Stimulated activated CD8-positive, alpha-beta memory T cell treated with anti-CD3 and anti-CD28 coated beads, Interleukin-7, amount 100 ng/mL, for 1 hour (primary cell): ENCODE data around the gene IL6R.
"Not testable (repeated sequence)": the region's sequence is repeated elsewhere in the genome, so short reads cannot be mapped to it uniquely, and the experiment has no call there.

Source experiments
- DNase-seq, 2 donors: peaks; one replicate each; pipeline ENCODE4 v3.0.0-alpha.2; 2020; ENCODE audit warnings: low read depth in 2 of 2

The IL6R gene

DNA sequence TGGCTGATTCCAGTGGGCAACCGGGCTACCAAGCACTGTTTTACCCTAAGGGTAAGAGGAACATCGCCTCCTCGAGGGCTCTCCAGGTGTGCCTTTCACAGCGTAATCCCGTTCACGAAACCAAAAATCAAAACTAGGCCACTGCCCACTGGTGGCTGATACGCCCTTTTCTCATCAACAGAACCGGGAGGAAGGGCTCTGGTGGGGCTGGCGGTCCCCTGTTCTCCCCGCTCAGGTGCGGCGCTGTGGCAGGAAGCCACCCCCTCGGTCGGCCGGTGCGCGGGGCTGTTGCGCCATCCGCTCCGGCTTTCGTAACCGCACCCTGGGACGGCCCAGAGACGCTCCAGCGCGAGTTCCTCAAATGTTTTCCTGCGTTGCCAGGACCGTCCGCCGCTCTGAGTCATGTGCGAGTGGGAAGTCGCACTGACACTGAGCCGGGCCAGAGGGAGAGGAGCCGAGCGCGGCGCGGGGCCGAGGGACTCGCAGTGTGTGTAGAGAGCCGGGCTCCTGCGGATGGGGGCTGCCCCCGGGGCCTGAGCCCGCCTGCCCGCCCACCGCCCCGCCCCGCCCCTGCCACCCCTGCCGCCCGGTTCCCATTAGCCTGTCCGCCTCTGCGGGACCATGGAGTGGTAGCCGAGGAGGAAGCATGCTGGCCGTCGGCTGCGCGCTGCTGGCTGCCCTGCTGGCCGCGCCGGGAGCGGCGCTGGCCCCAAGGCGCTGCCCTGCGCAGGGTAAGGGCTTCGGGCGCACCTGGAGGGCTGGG is at the start of gene IL6R:
Gene IL6R (plus strand): TSS at position 360 of the 763 bp plus-strand sequence. CDS start 287 bp downstream, at position 647.
- DNase-seq, result peak; percentile 43 to 47

DNA sequence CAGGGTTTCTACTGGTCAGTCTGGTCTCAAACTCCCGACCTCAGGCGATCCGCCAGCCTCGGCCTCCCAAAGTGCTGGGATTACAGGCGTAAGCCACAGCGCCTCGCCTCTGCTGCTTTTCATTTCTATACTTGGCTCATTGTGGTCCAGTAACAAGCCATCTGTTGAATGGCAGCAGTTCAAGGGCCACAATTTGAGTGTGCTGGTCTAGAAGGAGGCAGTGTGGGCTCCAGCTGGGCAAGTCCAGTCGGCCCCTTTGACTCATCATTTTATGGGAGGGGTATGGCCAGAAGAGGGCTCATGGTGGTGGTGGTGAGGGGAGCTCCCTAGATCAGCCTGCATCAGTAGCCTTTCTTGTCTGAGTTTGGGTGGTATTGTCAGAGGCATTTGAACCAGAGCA is 46.6 kb upstream of the IL6R start:
- no peak for DNase-seq

DNA sequence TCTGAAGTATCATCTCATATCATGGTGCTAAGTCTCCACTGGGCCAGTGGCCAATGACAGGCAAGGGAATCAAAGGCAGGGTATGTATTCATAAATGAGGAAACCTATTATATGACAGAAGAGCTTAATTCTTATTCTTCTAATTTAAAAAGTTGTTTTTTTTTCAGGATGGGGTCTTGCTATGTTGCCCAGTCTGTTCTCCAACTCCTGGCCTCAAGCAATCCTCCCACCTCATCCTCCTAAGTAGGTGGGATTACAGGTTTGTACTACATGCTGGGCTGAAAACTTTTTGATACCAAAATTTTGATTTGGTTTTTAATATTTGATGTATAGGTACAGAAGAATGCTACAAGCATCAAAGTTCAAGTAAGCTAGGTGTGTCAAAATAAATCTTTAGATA is 44.9 kb upstream of the IL6R start:
- no peak for DNase-seq

DNA sequence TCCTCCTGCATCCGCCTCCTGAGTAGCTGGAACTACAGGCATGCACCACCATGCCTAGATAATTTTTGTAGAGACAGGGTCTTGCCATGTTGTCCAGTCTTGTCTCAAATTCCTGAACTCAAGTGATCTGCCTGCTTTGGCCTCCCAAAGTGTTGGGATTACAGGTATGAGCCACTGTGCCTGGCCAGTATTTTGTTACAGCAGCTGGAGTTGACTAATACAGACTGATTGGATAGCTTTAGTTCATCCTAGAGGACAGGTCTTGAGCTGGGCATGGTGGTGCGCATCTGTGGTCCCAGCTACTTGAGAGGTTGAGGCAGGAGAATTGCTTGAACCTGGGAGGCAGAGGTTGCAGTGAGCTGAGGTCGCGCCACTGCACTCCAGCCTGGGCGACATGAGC is 44.3 kb upstream of the IL6R start:
- not testable (repeated sequence) for DNase-seq

DNA sequence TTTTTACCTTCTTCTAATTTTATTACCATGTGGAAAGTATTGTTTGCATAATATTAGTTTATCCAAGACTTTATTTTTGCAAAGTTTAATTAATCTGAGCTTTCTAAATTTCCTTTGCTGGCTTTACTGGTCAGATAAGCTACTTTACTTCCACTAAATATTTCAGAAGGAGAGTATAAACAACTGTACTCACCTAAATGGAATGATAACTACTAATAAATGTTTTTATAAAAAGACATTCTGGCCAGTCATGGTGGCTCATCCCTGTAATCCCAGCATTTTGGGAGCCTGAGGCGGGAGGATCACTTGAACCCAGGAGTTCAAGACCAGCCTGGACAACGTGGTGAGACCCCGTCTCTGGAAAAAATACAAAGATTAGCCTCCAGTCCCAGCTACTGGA is 43.8 kb upstream of the IL6R start:
- DNase-seq, result no peak

DNA sequence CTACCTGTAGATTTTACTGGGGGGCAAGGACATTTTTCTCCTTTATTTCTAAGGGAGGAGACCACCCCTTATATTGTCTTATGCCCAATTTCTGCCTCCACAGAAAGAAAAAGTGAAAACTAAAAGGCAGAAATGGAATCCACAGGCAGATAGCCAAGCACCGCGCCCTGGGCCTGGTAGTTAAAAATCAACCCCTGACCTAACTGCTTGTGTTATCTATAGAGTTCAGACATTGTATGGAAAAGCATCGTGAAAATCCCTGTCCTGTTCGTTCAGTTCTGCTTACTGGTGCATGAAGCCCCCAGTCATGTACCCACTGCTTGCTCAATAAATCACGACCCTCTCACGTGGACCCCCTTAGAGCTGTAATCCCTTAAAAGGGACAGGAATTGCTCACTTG is 33.7 kb upstream of the IL6R start:
- DNase-seq, result no peak

DNA sequence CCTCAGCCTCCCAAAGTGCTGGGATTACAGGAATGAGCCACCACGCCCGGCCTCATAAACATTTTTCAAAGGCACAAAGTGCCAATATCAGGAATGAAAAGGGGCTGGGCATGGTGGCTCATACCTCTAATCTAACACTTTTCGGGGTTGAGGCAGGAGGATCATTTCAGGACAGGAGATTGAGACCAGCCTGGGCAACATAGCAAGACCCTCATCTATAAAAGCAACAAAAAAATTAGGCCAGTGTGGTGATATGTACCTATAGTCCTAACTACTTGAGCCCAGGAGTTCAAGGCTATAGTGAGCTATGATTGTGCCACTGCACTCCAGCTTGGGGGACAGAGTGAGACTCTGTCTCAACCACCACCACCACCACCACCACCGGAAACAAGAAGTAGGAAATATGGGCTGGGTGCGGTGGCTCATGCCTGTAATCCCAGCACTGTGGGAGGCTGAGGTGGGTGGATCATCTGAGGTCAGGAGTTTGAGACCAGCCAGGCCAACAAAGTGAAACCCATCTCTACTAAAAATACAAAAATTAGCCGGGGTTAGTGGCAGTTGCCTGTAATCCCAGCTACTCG is 31.3 kb upstream of the IL6R start:
- not testable (repeated sequence) for DNase-seq

DNA sequence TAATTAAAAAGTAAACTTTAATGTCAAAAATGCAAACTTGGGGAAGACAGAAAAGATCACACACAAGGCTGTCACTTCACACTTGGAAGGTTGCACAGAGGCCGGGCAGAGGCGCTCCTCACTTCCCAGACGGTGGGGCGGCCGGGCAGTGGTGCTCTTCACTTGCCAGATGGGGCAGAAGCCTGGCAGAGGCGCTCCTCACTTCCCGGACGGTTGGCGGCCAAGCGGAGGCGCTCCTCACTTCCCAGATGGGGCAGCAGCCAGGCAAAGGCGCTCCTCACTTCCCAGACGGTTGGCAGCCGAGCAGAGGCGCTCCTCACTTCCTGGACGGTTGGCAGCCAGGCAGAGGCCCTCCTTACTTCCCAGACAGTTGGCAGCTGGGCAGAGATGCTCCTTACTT is 25.8 kb upstream of the IL6R start:
- no peak for DNase-seq

DNA sequence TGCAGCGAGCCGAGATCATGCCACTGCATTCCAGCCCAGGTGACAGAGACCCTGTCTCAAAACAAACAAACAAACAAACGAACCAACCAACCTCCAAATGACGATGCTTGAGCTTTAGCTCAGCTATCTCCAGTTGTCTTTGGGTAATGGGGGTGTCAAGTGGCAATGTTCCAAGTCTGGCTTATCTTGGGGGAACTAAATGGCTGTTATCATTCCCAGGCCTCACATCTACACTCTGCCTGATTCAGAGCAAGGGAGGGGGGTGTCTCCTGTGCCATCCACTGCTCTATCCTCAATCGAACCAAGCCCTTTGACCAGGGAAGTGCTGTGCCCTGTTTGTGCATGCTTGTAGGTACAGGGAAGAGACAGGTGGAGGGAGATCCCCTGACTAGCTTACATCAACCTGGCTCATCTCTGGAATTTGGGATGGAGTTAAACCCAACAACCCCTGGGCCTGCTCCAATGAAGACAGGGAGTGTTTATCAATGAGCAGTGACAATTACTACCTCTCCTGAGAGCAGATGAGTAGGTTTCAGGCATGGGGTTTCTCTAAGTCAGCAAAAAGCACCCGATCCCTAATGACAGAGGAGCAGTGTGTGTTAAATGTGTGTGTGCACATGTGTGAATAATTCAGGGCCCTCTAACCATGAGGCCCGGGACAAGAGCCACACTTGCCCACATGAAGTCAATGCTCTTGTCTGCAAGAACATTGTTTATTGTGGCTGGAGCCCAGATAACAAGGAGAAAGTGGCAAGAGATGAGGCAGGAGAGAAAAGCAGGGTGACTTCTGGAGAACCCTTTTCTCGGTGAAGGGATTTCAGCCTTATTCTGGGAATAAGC is 20.3 kb upstream of the IL6R start:
- DNase-seq, result no peak

DNA sequence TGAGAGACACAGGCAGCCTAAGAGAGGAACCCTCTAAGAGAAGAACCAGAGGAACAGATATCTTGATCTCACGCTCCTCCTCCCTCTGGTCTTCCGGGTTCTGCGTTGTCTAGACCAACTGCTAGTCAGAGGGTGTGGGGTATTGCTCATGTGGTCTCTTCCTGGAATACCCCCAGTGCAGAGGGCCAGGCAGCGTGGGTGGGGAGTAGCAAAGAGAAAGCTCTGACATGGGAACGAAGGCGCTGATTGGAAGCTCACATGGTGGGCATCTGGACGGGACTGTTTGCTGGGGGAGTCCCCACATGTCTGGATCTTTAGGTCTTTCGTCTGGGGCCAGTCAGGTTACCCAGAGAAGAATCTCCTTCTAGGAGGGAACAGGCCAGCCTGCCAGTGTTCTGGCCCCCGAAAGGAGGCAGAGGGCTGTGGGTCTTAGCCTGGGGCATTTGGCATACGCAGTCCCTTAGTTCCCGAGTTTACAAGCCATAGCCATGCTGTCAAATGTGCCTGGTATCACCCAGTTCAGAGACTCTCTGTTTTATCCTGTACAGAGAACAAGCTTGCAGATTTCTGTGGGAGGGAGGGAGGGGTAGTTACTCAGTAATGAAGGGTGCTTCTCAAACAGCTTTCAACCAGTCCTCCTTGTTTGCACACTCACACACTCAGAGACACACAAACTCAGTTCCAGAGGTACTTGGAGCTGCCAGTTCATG is 18.3 kb upstream of the IL6R start:
- peak; percentile 47 to 49 for DNase-seq

DNA sequence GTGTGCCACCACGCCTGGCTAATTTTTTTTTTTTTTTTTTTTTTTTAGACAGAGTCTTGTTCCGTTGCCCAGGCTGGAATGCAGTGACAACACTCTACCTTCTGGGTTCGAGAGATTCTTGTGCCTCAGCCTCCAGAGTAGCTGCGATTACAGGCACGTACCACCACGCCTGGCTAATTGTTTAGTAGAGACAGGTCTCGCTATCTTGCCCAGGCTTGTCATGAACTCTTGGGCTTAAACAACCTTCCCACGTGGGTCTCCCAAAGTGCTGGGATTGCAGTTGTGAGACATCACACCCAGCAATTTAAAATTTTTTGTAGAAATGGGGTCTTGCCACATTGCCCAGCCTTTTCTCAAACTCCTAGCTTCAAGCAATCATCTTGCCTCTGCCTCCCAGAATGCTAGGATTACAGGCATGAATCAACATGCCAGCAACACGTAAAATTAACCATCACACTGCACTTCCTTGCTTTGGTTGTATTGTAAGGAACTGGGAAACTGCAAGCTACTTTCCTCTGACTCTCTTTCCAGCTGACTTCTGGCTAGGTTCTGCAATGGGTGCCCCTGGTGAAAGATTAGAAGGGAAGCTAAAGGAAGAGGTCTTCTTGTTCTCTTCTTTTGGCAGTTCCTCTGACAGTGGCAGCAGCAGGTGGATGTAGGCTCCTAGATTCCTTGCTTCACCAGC is 13.9 kb upstream of the IL6R start:
- DNase-seq, result no peak

DNA sequence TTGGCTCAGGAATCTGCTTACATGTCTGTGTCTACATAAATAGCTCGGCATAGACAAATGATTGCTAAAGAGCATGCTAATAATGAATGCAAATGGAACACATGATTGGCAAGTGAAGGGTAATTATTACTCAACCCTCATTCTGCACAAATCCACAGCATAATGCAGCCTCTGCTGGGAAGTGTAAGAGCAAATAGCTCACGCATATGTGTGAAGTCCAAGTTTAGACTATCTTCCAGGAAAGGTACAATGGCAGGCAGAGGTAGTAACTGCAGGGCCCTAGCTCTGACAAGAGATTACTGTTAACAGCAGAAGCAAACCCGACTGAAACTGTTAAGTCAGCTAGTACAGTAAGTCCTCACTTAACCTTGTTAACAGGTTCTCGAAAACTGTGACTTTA is 7.0 kb upstream of the IL6R start:
- DNase-seq, result no peak

DNA sequence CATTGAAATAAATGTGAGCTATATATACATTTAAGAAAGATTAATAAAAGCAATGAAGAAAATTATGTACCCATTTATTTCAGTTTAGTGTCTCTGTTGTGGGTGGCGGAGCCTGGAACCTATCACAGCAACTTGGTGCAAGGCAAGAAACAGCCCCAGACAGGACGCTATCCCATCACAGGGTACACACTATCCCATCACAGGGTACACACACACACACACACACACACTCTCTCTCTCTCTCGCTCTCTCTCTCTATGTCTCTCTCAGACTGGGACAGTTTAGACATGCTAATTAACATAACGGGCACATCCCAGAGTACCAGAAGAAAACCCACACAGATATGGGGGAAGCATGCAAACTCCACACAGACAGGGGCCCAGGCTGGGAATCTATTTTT is 6.5 kb upstream of the IL6R start:
- DNase-seq, result no peak

DNA sequence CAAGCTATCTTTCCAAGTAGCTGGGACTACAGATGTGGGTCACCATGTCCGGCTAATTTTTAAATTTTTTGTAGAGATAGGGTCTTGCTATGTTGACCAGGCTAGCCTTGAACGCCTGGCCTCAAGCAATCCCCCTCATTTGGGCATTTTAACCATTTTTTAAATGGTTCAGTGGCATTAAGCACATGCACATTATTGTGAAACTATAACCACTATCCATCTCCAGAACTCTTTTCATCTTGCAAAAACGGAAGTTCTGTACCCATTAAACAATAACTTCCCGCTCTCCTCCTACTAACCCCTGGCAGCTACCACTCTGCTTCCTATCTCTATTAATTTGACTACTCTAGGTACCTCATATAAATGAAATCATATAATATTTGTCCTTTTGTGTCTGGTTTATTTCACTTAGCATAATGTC is 4.8 kb upstream of the IL6R start:
- no peak for DNase-seq

DNA sequence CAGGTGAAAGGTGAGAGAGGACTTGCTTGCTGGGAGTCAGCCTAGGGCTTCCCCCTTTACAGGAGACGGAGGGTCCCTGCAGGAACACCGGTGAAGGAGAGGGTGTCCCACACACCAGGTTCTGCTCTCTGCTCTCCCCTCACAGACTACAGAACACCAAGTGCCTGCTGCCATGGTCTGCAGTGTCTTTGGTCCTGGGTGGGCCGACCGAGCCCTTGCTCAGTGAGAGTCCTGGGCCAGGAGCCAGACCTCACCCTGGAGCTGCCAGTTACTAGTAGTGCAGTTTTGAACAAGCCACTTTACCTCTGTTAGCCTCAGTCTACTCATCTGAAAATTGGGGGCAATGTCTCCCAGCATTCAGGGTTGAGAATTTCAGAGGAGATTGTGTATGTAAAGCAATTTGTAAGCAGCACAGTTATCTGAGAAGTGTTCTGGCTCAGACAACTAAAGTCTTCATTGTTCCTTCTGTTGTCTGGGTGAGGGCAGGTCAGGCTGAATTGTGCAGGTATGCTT is 2.7 kb upstream of the IL6R start:
- no peak for DNase-seq

DNA sequence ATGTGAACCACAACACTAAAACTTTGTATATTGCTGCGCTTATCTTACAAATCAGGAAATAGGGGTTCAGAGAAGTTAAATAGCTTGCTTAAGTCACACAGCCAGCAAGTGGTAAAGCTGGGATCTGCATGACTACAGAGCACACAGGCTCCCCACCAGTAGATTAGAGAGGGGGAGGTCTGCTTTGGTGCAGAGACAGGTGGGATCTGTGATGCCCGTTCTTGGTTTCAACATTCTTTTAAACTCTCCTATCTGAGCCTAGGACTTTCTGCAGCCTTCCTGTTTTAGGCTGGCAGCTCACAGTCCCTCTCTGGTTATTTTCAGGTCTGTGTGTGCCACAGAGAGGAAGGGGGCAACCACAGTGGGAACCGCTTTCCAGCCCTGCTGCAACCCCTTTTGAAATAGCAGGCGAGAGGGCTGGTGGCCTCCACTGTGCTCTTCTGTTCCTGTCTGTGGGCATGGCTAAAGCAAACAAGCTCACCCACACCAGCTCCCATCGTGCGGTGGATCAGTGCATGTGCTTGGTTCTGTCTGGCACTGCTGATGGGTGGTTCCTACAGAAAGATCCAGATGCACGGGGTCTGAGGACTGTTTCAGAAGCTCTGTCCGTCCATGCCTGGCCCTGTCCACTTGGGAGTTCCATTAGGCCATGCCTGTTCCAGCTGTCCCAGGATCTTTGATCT is 1.7 kb upstream of the IL6R start:
- DNase-seq, result no peak

DNA sequence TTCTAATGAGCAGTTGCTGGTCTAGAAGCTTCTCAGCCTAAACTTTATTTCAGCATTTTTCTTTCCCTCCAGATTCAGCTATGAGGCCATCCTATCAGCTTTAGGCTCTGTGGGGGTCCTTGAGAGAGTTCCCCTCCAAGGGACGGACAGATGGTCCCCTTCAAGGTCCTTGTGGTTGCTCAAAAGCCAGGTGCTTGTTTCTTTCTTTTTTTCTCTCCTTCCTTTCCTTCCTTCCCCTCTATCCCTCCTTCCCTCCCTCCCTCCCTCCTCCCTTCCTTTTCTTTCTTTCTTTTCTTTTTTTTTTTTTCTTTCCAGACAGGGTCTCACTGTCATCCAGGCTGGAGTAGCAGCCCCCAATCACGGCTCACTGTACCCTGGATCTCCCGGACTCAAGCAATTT is 1.2 kb upstream of the IL6R start:
- no peak for DNase-seq

DNA sequence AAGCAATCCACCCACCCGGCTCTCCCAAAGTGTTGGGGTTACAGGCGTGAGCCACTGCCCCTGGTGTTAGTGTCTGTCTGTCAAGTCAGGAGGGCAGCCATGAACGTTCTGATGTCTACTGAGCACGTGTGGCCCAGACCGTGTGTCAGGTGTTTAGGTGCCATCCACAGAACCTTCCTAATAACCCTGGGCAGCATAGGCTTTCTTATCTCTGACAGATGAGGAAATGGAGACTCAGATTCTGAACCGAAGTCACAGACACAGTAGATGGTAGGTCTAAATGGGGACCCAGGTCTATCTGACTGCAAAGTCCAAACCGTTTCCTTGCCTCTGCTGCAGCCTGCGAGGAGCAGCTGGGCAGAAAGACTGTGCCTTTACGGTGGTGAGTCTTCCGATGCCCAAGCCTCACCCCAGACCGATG is 622 bp upstream of the IL6R start:
- no peak for DNase-seq

DNA sequence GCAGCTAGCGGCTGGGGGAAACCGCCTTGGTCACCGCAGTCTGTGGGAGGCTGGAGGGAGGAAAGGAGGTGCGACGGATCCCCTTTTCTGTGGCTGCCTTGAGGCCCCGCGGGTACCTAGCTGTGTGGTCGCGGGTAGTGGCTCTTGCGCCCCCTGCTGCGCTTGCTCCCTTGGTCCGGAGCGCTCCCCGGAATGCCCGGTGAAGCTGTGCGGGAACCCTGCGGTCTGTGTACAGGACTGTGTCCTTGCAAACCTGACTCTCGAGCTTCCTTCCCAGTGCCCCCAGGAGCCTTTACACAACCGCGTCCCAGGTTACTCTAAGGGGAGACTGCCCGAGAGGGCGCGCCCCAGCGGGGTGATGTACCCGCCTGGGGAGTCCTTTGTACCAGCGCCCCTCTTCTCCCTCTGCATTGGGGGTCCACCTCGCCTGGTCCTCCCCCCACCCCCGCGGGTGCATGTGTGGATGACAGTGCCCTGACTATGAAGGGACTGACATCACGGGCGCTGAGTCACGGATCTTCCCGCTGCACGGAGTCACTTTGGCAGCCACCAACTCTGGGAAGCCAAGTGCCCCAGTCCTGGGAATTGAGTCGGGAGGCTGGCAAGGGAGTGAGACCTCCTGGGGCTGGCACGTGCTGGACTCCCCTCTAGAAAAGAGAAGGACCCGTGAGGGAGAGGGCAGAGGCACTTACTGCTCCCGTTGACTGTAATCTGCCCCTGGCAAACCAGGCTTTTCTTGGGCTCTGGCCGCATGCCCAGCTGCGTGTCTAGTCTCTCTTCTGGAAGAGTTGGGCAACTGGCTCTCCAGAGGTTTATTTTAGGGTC is 816 bp downstream of the IL6R start:
- DNase-seq, result peak in 1 of 2 donors; percentile 37

DNA sequence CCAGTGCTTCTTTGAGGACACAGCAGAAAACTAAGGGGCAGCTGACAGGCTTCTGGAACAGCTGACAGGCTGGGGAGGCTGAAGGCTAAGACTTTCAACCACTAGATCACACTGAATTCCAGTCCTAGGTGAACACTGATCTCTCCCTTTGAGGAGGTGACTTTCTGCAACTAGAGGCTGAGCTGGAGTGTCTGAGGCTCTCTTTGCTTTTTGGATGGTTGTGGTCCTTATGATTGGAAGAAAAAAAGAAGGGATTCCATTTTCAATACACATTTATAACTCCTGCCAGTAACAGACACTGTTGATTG is 1.4 kb downstream of the IL6R start:
- no peak for DNase-seq
